Putamen (tissue), 1 donor: Measurements from ENCODE around the gene LGALS1.
"Not testable (repeated sequence)": the region's sequence is repeated elsewhere in the genome, so short reads cannot be mapped to it uniquely, and the experiment has no call there.

Experiments used
- DNase-seq: peaks from one replicate; pipeline ENCODE4 v3.0.0-alpha.2; 2016; ENCODE audit warnings: low spot score

LGALS1 gene

DNA sequence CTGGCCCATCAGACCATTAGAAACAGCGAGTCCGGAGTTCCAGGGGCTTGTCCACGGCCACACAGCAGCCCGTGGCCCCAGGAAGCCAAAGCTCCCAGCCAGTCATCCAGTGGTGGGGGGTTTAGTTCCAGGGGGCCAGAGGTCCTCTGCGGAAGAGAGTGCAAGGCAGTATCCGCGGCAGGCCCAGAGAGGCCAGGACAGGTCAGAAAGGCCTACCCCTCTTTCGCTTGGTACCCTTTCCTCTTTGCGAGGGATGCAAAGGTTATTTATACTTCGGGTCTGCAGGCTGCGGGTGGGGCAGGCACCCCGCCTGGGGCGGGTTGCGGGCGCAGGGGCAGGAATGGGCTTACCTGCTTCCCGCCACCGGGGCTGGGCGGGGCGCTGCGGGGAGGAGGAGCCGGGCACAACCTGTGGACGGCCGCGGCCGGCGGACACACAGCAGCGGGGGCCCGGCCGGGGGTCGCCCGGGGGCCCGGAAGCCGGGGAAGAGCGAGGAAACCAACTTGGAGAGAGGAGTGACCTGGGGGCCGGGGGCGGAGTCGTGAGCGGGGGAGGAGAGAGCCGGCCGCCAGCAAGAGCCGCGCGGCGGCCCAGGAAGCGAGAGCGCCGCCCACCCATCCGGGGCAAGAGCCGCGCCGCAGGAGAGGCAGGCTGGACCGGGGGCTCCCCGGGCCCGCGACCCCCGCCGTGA is 36.2 kb upstream of the LGALS1 start, which contains the start of gene SH3BP1:
Gene SH3BP1, plus strand, starts transcription at position 600 of the 691 bp plus-strand sequence. CDS start 119 bp downstream, outside the sequence.
- no peak for DNase-seq

DNA sequence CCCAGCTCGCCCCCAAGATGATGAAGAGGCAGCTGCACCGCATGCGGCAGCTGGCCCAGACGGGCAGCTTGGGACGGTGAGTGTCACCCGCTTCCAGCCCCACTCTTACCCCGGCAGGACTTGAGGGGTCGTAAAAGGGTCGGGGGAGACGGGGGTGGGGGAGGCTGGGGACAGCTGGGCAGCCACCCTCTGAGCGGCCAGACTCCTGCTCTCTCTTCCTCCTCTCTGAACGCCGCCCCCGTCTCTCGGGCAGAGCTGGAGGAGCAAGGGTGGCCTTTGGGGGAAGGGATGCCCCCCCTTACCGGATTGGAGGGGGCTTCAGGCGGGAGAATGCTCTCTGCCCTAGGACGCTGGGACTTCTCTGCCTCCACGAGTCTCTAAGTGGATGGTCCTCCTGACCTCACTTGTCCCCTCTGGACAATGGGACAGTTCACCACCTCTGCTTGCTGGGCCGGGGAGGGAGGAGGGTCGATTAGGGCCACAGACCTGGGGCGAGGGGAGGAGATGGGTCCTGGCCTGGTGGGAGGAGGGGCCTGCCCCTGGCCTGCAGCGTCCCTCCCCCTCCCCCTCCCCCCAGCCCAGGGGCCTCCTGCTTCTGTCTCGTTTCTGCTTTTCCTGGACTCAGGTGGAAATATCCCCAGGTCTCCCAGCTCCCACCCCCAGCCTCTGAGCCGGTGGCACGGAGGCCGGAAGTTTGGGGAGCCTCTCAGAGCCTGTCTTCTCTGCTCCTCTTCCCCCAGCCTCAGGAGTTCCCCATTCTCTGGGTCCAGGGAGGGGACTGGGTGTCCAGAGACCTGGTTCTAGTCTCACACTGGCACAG is 35.5 kb upstream of the LGALS1 start:
- DNase-seq, result no peak

DNA sequence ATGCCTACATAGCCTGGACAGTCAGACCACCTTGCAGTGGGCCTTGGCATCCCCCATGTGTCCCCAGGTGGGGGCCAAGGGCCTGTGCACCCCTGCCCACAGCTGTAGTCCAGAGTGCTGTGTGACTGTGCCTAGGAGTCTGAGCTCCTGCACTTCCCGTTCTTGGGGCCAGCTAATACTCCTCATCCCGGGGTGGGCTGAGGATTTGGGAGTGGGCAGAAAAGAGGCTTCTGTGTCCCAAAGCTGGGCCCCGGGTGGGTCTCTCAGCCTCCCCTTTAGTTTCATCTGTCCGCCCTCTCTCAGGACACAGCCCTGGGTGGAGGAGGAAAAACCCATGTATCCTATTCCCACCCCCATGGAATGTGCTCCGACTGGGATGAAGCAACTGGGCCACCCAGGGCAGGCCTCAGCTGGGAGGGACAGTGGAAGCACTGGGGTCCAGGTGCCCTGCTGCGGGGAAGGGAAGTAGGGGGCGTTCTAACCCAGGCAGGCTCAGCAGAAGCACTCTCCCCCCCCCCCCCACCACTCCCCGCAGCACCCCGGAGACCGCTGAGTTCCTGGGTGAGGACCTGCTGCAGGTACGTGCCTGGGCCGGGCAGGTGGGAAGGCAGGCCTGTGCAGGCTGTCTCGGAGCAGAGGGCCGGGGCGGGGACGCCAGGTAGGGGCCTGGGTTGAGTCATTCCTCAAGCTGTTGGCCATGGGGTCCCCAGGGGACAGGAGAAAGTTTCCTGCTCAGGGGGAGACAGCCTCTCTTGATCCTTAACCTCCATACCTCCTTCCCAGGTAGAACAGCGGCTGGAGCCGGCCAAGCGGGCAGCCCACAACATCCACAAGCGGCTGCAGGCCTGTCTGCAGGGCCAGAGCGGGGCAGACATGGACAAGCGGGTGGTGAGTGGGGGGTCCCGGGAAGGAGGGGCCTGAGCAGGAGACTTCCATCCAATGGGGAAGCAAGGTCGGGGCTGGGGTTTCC is 34.6 kb upstream of the LGALS1 start:
- DNase-seq, result no peak

DNA sequence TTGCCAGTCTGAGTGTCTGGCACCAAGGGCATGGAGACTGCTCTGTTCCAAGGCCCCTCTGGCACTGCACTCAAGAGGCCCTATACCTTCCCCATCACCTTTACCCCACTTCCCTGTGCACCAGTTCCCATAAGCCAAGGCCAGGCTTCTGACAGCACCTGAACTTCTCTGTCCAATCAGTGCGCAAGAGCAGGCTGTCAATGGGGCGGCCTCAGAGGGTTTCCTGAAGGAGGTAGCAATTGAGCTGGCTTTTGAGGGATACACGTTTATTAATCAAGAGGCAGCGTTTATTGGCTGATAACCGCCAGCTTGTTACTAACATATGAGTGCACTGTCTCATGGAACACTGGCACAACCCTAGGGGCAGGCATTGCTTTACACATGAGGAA is 33.9 kb upstream of the LGALS1 start:
- no peak for DNase-seq

DNA sequence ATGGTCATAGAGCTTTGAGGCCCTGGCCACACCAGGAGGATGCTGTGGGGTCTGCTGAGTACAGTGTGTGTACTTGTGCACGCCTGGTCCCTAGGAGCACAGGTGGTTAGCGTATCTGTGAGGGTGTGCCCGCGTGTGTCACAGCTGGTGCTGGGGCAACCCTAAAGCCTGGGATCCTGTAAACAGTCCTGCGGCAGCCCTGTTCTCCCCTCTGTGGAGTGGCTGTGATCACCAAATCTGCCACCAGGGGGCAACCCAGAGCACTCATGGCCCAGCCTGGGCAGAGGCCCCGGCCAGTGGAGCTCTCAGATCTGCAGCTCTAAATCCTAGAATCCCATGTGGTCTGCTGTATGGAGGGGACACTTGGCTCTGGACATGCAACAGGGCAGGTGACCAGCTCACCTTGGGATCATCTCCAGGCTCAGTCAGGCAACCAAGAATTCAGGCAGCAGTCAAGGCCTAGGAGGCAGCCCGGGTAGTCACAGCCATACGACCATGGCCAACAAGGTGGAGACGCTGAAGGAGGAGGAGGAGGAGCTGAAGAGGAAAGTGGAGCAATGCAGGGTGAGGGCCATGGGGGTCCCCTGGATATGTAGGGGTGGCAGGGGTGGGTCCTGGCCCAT is 32.1 kb upstream of the LGALS1 start:
- DNase-seq, result peak; percentile 69

DNA sequence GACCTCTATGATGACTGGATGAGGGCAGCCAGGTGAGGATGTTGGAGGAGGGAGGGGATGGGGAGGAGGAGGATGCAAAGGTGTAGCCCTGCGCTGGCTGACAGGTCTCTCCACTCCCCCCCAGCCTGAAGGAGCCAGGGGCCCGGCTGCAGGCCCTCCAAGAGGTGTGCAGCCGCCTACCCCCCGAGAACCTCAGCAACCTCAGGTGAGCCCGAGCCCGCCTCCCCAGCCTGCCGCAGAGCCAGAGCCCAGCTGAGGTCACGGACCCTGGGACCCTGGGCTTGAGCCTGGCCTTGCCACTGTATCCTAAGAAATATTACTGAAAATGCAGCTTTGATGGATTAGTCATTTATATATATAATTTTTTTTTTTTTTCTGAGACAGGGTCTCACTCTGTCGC is 28.1 kb upstream of the LGALS1 start:
- no peak for DNase-seq

DNA sequence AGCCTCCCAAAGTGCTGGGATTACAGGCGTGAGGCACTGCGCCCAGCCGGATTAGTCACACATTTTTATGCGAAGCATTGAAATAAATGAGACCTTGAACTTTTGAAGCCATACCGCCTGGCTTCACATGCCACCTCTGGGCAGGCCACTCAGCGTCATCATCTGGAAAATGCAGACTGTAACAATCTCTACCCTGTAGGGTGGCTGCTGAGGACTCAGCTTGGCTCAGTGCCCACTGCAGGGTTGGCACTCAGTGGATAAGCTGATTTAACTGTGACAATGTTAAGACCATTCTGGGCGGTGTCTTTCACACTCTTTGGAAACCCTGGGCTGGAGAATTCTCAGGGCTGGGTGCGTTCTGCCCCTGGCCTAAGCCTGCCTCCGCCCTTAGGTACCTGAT is 27.5 kb upstream of the LGALS1 start:
- no peak for DNase-seq

DNA sequence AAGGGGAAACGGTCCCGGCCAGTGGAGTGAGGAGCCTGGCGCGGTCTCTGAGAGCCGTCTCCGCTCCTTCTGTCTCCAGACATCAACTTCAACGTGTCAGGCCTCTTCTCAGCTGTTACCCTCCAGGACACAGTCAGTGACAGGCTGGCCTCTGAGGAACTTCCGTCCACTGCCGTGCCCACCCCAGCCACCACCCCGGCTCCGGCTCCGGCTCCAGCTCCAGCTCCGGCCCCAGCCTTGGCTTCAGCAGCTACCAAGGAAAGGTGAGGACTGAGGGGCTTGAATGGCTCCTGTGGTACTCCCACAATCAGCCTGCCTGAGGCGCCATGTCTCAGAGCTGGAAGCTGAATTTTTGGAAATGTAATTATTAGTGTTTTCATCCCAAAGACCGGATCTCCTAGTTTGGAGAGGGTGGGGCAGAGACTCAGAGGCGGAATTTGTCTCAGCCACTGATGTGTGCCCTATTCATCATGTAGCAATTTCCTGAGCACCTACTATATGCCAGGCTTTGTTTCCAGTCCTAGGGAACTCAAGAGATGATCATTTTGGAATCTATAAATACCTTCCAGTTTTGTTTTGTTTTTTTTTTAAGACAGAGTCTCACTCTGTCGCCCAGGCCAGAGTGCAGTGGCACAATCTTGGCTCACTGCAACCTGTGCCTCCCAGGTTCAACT is 24.8 kb upstream of the LGALS1 start:
- DNase-seq, result no peak

DNA sequence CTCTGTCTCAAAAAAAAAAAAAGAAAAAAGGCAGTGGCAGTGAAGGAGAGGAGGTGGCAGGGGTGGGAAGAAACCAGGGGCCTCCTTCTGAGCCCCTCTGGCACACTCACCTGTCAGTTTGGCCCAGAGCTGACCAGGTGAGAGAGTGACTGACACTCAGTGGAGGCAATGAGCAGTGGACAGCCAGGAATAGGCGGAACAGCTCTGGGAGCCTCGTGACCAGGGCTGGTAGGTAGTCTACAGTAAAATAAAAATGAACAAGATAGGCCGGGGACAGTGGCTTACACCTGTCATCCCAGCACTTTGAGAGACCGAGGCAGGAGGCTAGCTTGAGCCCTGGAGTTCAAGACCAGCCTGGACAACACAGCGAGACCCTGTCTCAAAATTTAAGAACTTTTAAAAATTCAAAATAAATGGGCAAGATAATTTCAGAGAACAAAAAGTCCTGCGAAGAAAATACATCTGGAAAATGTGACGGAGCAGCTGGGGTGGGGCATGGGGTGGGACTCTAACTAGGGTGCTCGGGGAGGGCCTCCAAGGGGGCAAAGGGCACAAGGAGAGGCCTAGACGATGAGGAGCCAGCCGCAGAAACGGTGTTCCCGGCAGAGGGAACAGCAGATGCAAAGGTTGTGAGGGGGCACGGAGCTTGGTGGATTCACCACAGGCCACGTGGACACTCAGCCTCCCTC is 20.7 kb upstream of the LGALS1 start:
- no peak for DNase-seq

DNA sequence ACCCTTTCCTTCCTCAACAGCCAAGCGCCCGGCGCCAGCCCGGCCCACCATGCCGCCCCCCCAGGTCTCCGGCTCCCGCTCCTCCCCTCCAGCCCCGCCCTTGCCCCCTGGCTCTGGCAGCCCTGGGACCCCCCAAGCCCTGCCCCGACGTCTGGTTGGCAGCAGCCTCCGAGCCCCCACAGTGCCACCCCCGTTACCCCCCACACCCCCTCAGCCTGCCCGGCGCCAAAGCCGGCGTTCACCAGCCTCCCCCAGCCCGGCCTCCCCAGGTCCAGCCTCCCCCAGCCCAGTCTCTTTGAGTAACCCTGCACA is 20.2 kb upstream of the LGALS1 start:
- no peak for DNase-seq

DNA sequence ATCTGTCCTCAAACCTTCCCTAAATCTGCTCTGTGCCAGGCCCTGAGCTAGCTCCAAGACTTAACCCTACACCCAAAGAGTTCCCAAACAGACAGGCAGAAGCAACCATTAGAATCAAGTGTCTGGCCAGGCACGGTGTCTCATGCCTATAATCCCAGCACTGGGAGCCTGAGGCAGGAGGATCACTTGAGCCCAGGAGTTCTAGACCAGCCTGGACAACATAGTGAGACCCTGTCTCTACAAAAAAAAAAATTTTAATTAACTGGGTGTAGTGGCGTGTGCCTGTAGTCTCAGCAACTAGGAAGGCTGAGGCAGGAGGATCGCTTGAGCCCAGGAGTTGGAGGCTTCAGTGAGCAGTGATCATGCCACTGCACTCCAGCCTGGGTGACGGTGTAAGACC is 18.9 kb upstream of the LGALS1 start:
- DNase-seq, result not testable (repeated sequence)

DNA sequence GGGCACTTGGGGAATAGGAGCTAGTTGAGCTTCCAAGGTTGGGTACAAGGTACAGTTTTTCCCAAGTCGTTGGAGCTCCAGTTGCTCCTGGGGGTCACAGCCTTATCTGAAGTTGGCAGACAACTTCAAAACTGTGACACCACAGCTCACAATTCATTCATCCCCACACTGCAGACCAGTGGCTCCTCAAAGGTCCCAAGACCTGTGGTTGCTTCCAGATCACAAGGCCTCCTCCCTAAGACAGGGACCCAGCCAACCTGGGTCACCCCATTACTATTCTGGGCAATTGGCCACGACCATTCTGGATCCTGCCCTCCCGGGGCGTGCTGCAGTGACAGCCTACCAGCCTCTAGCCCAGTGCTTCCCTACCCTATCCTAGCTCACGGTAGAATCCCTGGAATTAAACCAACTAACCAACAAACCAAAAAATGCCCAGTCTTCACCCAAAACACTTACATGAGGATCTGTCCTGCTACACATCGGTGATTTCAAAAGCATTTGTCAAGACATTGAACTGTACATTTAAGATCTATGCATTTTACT is 17.8 kb upstream of the LGALS1 start:
- DNase-seq, result no peak

DNA sequence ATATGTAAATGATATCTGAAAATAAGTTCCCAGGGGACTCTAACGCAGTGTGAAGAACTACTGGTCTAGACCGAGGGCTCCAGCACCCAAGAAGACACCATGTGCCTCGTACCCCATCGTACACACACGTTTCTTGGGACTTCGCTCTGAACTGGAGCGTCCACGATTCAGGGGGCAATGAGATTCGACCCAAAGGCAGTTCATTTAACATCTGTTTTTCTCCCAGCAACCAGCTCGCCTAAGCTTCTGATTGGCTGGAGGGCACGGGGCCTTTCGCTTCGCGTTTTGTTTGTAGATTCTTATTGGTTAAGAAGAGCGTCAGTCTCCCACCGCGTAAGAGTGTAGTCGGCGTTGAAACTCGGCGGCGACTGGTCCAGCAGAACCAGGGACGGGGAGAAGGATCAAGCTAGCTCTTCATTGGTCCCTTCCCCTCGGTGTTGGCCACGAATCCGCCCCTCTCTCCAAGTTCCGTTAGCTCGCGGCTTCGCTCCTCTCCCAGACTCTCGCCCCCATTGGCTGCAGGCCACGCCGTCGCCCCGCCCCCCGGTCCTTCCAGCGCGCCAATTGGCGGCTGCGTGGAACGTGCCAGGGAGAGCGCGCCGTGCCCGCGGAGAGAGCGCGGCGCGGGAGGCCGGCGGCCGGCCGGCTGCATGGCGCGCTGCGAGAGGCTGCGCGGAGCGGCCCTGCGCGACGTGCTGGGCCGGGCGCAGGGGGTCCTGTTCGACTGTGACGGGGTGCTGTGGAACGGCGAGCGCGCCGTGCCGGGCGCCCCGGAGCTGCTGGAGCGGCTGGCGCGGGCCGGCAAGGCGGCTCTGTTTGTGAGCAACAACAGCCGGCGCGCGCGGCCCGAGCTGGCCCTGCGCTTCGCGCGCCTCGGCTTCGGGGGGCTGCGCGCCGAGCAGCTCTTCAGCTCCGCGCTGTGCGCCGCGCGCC is 17.0 kb upstream of the LGALS1 start, which contains the start of gene PDXP:
Gene PDXP, plus strand, starts transcription at position 591 of the 933 bp plus-strand sequence. Its CDS starts 60 bp downstream, at position 651.
- peak; percentile 100 for DNase-seq

DNA sequence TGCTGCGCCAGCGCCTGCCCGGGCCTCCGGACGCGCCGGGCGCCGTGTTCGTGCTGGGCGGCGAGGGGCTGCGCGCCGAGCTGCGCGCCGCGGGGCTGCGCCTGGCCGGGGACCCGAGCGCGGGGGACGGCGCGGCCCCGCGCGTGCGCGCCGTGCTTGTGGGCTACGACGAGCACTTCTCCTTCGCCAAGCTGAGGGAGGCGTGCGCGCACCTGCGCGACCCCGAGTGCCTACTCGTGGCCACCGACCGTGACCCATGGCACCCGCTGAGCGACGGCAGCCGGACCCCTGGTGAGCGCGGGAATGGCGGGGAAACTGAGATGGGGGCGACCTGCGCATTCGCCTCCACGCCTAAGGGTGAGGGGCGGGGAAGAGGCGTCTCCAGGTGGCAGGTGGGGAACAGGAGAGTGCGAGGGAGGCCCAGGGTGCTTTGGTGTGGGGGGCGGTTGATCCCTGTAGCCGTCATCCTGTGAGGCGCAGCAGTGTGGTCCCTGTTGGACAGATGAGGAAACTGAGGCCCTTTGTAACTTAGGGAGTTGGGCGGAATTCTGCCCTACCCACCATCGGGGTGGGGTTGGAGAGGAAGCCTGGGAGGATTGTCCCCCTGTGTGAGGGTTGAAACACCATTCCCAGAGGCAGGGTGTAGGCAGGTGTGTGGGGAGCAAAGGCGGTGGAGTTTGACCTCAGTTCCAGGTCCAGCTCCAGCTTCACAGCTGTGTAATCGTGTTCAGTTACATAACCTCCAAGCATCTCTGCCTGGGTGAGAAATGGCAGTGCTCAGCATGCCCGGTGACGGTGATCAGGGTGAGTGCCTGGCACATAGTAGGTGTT is 16.2 kb upstream of the LGALS1 start:
- no peak for DNase-seq

DNA sequence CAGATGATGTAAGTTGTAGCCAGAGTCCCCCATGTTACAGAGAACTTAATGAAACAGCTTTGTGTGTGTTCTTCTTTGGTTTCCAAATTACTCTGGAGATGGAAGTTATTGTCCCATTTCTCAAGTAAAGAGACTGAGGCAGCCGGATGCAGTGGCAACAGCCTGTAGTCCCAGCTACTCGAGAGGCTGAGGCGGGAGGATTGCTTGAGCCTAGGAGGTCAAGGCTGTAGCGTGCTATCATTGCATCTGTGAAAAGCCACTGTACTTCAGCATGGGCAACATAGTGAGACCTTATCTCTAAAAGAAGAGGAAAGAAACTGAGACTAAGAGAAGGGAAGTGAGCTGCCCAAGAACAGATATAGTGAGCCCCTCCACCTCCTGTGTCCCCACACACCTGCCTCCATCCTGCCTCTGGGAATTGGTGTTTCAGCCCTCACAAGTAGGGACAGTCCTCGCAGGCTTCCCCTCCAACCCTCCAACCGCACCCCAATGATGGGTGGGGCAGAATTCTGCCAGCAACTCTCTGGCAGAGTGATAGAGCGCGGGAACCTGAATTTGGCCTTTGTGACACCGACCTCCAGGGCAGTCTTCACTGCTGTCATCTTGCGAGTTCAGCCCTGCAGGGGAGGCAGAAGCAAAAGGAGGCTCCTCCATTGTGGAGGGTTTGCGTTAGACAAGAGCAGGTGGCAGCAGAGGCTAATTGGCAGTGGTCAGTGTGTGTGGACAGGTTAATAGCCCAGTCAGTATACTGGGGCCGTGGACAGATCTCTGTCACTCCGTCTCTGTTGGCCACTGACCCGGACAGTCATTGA is 15.3 kb upstream of the LGALS1 start:
- DNase-seq, result no peak

DNA sequence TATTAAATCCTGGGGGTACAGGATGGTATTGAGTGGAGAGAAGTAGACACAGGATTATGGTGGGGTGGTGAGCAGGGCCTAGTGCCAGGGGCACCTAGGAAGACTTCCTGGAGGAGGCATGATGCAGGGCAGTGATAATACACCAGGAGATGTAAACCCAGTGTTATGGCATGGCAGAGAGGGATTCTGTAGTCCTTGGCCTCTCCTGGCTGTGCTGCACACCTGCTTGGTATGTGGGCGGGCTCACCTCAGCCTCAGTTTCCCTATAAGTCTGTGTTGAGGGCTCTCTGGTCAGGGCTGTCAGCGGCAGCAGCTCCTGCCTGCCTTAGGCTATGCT is 14.8 kb upstream of the LGALS1 start:
- no peak for DNase-seq

DNA sequence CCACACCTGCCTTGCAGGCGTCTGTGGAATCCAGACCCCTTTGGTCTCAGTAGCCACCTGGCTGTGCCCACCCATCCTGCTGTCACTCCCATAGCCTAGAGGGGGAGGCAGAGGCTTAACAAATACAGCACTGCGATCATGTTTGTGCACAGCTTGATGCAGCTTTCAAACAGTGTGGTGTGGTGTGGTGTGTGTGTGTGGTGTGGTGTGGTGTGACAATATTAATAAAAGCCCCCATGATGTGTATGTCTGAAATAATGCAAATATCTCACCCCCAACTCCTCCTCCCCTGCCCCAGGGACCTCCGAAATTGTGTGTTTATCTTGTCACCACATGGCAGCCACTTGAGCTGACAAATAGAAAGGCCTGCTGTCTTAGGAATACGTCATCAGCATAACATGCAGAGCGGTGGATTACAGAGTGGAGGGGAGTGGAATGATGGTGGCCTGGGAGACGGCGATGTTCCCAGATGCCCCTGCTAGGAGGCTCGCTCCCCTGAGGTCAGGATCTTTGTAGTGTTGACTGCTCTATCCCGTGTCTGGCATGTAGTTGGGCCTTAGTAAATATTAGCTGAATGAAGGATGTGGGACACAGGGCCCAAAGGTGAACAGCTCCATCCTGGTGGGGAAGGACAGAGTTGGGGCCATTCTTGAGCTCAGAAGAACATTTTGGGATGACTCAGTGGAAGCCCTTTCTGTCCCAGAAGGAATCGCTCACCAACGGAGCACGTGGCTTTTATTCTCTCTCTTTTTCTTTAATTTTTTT is 14.1 kb upstream of the LGALS1 start:
- no peak for DNase-seq
